C4-2B (cell line): ENCODE data around the gene CHTOP.
"Not testable (repeated sequence)": the region's sequence is repeated elsewhere in the genome, so short reads cannot be mapped to it uniquely, and the experiment has no call there.

ENCODE experiments used
- ZFX ChIP-seq: fragments of 450-650 bp; IDR thresholded peaks from 2 replicates; pipeline ENCODE4 v1.6.1; 2017
- TF ChIP-seq, protein P1 (sequence below): fragments of 450-650 bp; conservative IDR thresholded peaks from 2 replicates; pipeline ENCODE4 v1.5.1; 2017; ENCODE audit warnings: mild to moderate bottlenecking

DNA sequence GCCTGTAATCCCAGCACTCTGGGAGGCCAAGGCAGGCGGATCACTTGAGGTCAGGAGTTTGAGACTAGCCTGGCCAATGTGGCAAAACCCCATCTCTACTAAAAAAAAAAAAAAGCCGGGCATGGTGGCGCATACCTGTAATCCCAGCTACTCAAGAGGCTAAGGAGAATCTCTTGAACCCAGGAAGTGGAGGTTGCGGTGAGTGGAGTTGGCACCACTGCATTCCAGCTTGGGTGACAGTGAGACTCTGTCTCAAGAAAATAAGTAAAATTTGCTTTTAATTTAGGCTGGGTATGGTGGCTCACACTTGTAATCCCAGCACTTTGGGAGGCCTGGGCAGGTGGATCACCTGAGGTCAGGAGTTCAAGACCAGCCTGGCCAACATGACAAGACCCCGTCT lies 6.3 kb downstream of the CHTOP start:
- TF ChIP-seq, protein P1, sequence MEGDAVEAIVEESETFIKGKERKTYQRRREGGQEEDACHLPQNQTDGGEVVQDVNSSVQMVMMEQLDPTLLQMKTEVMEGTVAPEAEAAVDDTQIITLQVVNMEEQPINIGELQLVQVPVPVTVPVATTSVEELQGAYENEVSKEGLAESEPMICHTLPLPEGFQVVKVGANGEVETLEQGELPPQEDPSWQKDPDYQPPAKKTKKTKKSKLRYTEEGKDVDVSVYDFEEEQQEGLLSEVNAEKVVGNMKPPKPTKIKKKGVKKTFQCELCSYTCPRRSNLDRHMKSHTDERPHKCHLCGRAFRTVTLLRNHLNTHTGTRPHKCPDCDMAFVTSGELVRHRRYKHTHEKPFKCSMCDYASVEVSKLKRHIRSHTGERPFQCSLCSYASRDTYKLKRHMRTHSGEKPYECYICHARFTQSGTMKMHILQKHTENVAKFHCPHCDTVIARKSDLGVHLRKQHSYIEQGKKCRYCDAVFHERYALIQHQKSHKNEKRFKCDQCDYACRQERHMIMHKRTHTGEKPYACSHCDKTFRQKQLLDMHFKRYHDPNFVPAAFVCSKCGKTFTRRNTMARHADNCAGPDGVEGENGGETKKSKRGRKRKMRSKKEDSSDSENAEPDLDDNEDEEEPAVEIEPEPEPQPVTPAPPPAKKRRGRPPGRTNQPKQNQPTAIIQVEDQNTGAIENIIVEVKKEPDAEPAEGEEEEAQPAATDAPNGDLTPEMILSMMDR = not testable (repeated sequence)
- not testable (repeated sequence) for TF ChIP-seq ZFX
